WI38 (cell line): Measurements from ENCODE around the gene GTF3C4.

Experiments used
- H3K4me3 ChIP-seq: 2 replicates; pipeline ENCODE4 v1.5.1; 2011; ENCODE audit warnings: low read depth, mild to moderate bottlenecking, control low read depth, low read length
- TF ChIP-seq, protein P1 (sequence below): IDR thresholded peaks from 2 replicates; pipeline ENCODE4 v1.5.1; 2012; ENCODE audit warnings: low read depth, mild to moderate bottlenecking, control low read depth, low read length

GTF3C4 gene

GRCh38 chr9:132740526-132741309, 70.5 kb downstream of the GTF3C4 start:
- H3K4me3 ChIP-seq: no peak overlapping the region
- TF ChIP-seq, protein P1, sequence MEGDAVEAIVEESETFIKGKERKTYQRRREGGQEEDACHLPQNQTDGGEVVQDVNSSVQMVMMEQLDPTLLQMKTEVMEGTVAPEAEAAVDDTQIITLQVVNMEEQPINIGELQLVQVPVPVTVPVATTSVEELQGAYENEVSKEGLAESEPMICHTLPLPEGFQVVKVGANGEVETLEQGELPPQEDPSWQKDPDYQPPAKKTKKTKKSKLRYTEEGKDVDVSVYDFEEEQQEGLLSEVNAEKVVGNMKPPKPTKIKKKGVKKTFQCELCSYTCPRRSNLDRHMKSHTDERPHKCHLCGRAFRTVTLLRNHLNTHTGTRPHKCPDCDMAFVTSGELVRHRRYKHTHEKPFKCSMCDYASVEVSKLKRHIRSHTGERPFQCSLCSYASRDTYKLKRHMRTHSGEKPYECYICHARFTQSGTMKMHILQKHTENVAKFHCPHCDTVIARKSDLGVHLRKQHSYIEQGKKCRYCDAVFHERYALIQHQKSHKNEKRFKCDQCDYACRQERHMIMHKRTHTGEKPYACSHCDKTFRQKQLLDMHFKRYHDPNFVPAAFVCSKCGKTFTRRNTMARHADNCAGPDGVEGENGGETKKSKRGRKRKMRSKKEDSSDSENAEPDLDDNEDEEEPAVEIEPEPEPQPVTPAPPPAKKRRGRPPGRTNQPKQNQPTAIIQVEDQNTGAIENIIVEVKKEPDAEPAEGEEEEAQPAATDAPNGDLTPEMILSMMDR: no peak

GRCh38 chr9:132742821-132743311, 72.6 kb downstream of the GTF3C4 start:
- TF ChIP-seq, protein P1: no peak
- no peak overlapping the region for H3K4me3 ChIP-seq

GRCh38 chr9:132743931-132744479, 73.7 kb downstream of the GTF3C4 start:
- H3K4me3 ChIP-seq: no peak overlapping the region
- TF ChIP-seq, protein P1: no peak
